ENCODE data around the gene FYB1.

- TF ChIP-seq EZH2phosphoT487 (IDR thresholded peaks at IDR 0.05; ENCODE audit: borderline replicate concordance, low read depth, low read length) (no peak), CTCF (conservative IDR thresholded peaks at IDR 0.05; ENCODE audit: low read length) (no peak)
Measured at GRCh38 chr5:39178171-39178570, 41.2 kb downstream of the FYB1 start.
